HG03521 (cell line): ENCODE results near the gene SLBP.
"Not testable (repeated sequence)": the region's sequence is repeated elsewhere in the genome, so short reads cannot be mapped to it uniquely, and the experiment has no call there.

ENCODE experiments used
- ATAC-seq: cut with Tn5 transposase; IDR thresholded peaks from one replicate; pipeline ENCODE4 v1.9.1; 2021; ENCODE audit warnings: mild to moderate bottlenecking, moderate library complexity; ENCODE audit not compliant: unreplicated experiment

SLBP gene

DNA sequence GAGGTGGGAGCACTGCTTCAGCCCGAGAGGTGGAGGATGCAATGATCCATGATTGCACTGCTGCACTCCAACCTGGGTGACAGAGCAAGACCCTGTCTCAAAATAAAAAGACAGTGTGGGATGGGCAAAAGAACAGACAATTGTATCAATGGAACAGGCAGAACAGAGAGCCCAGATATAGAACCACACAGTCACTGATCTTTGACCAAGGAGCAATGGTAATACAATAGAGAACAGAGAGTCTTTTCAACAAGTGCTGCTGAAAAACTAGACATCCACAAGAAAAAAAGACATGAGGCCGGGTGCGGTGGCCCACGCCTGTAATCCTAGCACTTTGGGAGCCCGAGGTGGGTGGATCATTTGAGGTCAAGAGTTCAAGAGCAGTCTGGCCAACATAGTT is 33.9 kb downstream of the SLBP start:
- no peak for ATAC-seq

DNA sequence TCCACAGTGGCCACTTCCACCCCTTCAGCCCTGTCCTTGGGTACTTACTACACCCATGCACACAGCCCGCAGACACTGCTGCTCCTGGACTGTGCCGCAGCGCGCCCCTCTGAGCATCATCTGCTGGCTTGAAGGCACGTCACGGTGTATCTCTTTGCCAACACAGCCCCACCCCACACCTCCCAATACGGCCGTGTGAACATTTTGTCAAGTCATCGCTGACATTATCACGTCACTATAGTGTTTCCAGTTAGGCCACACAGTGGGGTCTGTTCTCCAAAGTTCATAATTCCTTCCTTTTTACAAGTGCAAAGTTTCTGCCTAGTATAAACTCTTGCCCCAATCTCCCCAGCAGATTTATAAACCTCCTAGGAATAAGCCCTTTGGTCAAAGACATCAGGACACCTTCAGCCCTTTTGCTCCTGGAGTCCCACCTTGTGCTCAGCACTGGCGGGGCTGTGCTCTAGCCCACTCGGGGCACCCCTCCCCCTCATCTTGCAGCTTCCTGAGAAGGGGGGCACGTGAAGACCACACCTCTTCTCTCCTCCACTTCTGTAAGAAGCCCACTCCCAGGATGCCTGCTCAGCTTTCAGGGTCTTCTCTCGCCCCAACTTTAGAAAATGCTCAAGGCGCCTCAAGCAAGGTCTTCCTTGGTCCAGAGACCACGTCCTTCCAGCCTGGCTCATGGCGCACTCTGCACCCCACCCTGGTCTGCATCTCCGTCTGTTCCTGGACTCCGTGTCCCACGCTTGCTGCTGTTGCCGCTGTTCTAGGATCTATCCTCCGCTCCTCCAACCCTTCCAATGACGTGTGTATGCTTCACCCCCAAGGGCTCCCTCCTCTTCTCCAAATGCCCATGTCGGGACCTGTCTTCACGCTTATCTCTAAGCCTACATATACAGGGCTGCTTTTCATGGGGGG is 35.3 kb downstream of the SLBP start:
- ATAC-seq = no peak

DNA sequence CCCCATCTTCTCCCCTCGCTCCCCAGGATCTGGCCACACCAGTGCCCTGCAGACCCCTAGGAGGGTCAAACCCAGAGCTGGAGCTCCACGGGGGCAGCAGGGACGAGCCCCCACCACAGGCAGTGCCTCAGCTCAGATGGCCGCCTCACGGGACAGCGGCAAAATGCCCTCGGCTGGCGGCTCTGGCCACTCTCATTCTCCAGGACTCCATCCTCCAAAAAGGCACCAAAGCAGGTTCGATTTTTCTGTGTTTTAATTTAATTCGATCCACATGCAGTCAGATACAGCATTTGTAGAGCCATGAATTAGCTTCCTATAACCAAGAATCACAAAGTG is 36.3 kb downstream of the SLBP start:
- no peak for ATAC-seq

- ATAC-seq = no peak
Observed at GRCh38 chr4:1675136-1675801, 36.9 kb downstream of the SLBP start.

DNA sequence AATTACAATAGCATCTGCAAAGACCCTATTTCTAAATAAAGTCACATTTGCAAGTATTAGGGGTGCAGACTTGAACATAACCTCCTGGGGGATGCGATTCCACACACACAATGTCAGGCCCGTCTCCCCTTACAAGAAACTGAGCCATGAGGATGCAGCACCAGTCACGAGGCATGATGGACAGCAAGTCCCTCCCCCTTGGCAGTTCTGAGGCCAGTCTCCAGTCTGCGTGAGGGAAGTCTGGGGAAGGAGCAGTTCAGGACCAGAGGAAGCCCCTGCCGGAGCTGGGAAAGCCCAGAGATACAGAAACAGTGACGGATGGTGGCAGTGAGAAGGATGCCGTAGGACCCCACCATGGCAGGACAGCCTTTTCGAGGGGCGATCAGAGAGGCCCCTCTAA is 37.4 kb downstream of the SLBP start:
- no peak for ATAC-seq

GRCh38 chr4:1673671-1674070 is 38.4 kb downstream of the SLBP start:
- ATAC-seq = no peak

GRCh38 chr4:1671011-1671410 is 41.1 kb downstream of the SLBP start:
- not testable (repeated sequence) for ATAC-seq

- ATAC-seq = no peak
Observed at GRCh38 chr4:1670279-1670678, 41.8 kb downstream of the SLBP start.

DNA sequence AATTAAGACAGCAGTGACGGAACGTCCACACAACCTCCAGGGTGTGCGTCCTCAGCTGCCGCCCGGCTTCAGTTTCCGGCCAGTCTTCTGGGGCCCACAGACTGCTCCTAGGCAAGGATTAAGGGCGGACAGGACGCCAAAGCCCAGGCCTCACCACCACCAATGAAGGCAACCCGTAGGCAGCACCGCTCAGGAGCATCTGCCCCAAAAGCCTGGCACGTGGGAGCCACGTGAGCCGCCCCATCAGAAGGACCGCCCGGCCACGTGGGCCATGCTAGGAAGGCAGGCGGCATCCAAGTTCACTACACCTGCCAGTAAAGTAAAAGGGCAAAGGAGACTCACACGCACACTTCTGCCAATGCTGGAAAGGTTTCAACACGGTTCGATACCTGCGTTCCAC is 42.3 kb downstream of the SLBP start:
- ATAC-seq = no peak

GRCh38 chr4:1669270-1669669 is 42.8 kb downstream of the SLBP start:
- ATAC-seq = no peak

DNA sequence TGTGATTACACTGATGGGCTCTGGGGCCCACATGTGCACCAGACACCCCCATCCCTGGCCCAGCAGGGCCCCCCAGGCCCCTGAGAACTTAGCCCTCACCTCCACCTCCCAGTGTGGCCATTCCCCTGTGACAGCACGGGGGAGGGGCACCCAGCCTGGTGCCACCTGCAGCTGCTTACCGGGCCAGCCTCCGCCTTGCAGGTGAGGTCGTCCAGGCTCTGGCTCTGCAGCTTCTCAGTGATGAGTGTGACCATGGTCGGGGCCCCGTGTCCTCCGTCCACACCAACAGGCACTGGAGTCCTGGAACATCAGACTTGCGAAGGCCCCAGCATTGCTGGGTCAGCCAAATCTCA is 43.7 kb downstream of the SLBP start:
- no peak for ATAC-seq

GRCh38 chr4:1667273-1667672 is 44.8 kb downstream of the SLBP start:
- ATAC-seq = no peak

DNA sequence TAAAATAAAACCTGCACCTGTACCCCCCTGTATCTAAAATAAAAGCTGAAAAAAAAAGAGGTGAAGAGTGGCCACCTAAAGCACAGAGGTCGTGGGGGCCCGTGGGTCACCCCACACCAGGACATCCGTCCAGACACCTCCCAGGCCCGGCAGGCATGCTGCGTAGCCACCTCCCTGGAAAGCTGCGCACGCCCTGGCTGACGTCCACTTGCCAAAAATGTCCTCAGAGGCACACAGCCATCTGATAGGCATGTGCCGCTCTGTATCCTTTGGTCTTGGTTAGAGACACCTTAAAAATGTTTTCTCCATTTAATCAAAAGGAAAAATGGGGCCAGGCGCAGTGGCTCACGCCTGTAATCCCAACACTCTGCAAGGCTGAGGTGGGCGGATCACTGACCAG is 45.7 kb downstream of the SLBP start:
- no peak for ATAC-seq

DNA sequence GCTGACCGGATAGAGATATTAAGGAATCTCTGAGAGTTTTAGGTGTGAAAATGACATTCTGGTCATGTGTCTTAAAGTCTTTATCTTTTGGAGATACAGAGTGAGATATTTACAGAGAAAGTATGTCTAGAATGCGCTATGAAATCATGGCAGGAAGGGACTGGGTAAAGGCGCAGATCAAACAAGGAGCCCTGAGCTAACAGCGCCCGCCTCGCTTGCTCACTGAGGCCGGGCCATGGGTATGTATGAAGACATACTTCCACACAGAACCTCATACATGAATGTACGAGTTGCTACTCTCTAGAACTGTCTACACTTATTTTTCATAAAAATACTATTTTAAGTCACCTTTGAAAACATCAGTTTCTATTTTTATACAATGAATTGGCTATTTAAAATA is 48.0 kb downstream of the SLBP start:
- ATAC-seq = no peak

- no peak for ATAC-seq
Observed at GRCh38 chr4:1663549-1663948, 48.6 kb downstream of the SLBP start.

DNA sequence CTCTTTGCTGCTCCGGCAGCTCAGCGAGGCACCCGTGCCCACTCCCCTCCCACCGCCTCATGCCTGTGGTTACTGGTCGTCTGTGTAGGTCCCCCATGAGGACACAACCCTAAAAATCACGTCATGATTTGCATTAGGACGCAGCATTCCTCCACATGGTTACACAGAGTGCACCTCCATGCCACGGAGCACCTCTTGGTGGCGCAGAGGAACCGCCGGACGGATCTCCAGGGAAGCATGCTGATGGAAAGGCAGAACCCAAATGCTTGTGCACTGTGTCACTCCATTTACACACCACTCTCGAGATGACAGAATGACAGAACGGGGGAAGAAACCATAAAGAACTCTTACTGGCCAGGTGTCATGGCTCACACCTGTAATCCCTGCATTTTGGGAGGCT is 50.4 kb downstream of the SLBP start:
- no peak for ATAC-seq

DNA sequence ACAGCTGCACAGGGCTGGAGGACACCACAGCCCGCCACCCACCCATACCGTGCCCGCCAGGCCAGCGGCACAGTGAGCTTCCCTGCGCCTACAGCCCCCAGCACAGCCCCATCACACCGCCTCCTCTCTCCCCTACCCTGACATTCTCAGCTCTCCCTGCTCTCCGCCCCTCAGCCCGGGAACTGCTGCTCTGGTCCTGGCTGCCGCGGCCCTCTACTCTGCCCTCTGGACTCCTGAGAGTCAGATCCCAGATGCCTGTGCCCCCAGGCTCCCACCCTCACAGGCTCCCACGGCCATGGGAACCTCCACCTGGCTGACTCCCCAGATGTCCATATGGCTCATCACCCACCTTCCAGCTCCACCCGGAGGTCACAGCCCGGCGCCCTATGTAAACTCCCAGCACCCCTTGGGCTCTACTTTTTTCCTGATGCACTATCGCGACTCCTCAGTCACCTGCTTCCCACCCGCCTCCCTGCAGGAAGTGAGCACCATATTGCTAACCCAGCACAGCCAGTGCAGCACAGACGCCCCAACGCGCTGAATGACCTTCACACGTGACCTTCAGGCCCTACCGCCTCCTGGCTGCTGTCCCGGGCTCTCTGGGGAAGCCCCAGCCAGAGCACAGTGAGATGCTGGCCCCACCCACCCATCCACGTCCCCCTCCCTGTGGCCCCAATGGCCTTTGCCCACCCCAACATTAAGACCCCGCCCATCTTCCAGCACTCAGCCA is 51.0 kb downstream of the SLBP start:
- no peak for ATAC-seq

DNA sequence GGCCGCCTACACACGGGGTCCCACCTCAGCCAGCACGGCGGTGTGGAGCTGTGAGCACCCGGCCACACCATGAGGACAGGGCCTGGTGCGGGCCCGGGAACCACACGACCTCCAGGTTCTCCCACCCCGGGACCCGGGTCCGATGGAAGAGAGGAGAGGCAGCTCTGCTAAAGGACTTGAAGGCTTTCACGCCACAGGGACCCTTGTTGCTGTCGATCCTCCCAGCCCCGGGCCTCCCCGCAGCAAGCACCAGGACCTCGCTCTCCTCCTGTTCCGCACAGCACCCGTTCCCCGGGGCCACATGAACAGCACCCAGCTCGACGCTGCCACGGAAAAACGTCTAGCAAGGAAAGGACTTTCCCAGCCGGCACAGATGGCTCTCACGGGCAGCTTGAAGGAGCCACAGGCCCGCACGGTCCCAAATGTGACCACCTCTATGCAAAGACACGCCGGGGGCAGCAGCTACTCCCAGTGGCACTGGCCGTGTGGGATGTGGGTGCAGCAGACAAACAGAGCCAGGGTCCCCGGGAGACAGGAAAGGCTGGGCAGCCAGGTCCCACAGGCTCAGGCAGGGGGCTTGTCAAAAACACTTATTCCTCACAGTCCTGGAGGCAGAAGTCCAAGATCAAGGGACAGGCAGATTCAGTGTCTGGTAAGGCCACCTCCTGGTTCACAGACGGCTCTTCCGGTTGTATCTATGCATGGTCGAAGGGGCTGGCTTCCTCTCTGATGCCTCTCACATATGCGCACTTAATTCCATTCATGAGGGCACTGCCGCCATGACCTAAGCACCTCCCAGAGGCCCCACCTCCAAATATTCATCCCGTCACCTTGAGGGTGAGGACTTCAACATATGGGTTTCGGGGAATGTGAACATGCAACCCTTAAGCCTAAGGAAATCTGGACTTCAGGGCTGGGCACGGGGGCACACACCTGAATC is 52.7 kb downstream of the SLBP start:
- no peak for ATAC-seq

DNA sequence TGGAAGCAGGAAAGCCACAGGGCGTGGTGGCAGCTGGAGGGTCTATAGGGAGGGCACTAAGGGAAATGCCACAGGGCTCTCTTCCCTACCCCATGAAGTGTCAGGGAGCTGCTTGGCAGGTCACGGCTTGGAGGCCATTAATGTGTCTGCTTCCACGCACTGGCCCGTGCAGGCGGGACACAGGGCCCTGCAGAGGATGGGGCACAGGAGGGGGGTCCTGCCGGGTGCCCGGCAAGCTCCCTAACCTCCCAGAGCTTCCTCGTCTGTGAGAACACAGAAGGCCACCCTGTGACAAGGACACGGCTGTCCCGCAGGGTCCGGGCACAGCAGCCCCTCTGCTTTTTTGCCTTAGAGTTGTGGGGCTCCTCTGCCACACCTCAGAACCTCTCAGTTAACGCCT is 53.5 kb downstream of the SLBP start:
- ATAC-seq = no peak

DNA sequence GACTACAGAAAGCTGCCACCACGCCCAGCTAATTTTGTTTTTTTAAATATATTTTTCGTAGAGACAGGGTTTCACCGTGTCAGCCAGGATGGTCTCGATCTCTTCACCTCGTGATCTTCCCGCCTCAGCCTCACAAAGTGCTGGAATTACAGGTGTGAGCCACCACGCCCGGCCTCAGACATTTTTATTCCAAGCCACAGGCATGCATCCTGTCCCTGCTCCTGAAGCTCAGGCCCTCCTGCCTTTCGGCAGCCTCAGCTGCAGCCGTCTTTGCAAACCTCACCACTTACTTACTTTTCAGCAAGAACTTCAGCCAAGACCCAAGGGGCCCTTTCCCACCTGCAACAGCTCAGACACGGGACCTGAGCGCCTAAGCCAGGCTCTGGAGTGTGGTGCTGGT is 54.0 kb downstream of the SLBP start:
- no peak for ATAC-seq

DNA sequence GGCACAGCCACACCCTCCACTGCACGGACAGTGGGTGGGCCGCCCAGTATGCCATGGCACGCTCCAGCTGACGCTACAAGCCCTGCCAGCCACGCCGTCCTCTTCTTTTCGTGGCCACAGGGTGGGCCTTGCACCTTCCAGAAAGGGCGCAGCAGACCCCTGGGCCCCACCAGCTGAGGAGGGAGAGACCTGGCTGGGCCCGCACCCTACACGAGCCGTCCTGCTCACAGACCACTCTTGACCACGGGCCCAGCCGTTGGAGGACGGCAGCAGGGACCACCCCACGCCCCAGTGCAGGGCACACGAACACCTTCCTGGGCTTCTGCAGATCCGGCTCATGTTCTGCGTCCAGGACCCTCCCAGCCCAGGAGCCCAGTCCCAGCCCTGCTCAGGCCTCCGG is 55.1 kb downstream of the SLBP start:
- no peak for ATAC-seq
